ENCODE results near the gene IL4I1. TPM values are rescaled to one million over a fixed set of nuclear protein-coding genes. Genes with fewer than 3 reads are reported as not detected.

IL4I1 gene
- total RNA-seq, 1 donor from 2014 or later: 0.35 TPM

DNA sequence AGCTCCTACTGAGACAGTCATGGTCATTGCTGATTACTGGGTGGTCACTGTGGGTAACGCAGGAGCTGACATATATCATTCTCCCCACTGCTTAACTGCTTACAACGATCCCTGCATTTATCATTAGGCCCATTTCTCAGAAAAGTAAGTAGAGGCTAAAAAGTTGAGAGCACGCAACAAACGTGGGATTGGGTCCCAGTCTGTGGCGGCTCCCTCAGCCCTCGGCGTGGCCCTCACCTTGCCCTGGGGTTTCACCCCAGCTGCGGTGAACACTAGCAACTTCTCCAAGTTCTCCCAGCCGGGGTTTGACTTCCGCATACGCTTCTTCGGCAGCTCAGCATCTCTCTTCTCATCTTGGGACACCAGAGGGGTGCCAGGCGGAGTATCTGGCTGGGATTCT is 31.8 kb downstream of the IL4I1 start:
- no peak for DNase-seq (ENCODE audit: low read depth)

DNA sequence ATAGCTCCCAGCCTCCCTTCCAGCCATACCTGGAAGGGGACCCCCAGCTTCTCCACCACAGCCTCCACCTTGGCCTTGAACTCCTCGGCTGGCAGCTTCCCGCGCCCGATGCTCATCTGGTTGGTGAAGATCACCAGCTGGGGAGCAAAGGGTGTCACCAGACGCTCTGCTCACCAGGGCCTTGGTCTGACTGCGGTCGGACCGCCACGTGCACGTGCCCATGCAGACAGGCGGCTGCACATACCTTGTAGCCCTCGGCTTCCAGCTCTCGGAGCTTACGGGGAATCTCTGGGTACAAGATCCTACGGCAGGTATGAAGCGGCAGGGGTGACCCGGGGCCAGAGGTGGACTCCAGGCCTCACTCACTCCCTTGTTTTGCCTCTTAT is 32.8 kb downstream of the IL4I1 start:
- no peak for DNase-seq (ENCODE audit: low read depth)

DNA sequence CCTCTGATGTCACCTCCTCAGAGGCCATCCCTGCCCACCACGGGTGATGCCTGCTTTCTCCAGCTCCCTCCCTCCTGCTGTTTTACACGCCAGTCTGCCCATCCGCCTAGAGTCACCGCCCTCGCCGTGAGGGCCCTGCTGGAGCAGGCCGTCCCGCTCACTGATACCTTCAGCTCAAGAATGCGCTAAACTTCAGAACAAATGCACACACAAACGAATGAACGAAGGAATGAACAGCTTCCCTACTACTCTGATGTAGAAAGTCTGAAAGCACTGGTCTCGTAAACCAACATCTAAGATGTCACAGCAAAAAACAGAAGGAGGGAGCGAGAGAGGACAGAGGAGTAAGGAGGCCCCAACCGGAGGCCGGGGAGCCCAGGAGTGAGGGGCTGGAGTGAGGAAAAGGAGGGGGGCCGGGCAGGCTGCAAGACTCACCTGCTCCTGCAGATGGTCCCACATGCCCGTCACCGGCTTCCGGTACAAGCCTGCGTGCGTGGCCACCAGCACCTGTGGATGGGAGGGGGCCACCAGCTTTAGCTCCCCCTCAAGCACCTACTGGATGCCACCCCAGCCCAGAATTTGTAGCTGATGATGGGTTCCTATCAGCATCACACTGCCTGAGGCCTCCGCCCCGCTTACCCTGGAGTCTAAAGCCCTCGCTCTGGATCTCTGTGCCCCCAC is 33.3 kb downstream of the IL4I1 start:
- DNase-seq (ENCODE audit: low read depth): no peak

DNA sequence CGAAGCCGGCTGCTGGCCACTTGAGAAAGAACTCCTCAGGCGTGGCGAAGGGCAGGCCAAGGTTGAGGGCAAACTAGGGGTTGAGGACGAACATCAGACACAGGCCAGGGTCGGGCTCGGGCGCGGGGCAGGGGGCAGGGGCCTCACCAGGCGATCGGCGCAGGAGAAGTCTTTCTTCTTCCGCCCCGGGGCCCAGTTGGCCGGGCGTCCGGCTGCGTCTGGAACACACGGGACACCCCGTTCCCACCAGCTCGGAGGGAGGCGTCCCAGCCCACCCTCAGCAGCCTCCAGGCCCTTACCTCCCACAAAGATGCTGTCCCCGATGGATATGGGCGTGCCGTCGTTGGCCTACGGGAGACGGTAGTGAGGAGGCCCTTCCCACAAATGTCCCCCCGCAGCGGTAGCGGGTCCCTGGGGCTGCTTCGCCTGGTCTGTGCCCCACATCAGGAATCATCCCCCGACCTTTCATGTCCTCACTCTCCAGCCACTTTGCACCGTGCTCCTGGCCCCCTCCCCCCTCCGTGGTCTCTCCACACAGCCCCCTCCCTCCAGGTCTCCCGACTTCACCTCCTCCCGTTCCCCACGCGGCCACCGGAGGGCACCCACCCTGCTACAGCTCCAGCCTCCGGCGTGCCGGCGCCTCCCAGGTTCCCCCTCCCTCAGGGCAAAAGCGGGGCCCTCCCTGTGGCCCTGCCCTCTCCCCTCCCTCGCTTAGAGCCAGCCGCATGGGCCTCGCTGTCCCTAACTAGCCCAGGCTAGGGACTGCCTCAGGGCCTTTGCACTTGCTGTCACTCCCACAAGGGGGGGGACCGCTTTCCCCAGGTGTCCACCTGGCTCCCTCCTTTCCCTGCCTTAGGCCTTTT is 34.1 kb downstream of the IL4I1 start:
- DNase-seq (ENCODE audit: low read depth): no peak

DNA sequence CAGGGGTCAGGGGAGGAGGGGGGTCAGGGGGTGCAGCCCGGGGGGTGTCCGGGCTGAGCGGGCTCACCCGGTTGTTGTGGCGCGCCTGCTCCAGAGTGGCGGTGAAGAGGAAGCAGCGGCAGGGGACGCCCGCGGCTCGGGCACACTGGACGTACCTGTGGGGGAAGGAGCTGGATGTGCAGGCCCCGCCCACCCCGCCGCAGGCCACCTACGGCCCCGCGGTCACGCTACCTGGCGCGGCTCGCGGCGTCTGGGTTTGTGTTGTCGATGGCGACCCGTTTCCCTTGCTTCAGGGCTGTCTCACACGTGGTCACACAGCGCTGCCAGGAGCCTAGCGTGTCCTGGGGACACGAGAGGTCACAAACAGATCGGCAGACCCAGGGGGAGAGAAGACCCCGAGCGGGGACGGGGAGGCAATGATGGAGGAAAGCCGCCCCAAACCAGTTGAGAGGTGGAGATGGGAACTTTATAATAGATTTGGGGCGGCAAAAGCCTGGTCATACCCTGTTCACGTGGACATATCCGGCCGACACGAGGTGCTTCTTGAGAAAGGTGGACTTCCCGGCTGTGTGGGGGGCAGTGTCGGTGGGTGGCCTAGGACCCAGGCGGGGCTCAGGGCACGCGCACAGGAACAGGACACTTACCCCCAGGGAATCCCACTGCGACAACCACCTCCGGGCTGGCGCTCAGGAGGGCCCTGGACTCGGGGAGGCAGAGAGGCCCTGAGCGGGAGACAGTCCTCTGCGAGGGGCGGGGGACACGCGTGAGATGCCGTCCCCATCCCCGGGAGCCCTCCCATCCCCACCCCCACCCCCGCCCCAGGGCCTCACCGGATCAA is 34.9 kb downstream of the IL4I1 start:
- DNase-seq (ENCODE audit: low read depth): no peak

DNA sequence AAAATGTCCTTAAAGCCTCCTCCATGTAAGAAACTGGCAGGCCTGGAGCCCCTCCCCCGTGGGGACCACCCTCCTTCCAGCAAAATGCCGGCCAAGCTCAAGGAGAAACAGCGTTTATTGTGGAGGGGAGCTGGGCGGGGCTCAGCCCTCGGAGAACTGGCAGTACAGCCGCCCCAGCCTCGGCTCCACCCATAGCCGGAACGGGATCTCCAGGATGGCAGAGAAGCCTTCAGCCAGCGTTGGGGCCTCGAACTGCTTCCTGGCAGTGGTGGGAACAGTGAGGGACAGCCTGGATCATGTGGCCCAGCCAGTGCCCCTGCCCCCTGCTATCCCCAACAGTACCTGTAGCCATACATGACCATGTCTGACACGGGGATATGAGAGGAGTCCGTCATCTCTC is 35.6 kb downstream of the IL4I1 start:
- no peak for DNase-seq (ENCODE audit: low read depth)

DNA sequence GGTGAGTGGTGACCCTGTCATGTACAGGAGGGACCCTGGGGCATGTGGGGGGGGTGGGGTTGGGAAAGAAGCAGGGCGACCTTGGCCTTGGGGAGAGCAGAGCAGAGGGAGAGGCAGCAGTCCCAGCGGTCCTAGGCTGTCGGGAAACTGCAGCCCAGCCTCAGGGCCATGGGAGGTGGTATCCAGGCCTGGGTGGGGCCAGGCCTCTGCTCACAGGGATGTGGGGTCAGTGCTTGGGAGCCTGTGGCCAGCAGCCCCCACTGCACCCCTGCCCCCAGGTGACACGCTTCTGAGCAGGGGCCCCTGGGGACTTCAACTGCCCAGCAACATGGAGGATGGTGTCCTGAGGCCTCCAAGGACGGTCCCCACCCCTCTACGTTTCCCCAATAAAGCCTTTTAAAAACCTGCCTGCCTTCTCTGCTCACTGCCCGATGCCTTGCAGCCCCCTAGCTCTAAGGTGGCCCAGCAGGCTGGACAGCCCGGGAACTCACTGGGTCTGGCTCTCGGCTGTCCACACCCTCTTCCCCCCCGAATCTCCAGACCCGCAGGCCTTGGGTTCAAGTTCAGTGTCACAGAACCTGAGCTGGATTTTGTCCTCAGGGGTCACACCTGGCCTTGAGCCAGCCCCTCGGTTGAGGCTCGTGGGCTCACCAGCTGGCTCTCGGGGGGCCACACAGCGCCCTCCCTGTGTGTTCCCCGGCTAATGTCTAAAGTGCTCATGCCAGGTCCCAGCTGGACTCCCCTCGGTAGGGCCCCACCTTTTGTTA is 36.2 kb downstream of the IL4I1 start:
- DNase-seq (ENCODE audit: low read depth): no peak

- no peak for DNase-seq (ENCODE audit: low read depth)
Measured at GRCh38 chr19:49859682-49860335, 36.9 kb downstream of the IL4I1 start.

- DNase-seq (ENCODE audit: low read depth): peak; percentile 72
Measured at GRCh38 chr19:49858088-49858985, 38.4 kb downstream of the IL4I1 start.

- DNase-seq (ENCODE audit: low read depth): no peak
Measured at GRCh38 chr19:49857838-49858087, 38.9 kb downstream of the IL4I1 start.

DNA sequence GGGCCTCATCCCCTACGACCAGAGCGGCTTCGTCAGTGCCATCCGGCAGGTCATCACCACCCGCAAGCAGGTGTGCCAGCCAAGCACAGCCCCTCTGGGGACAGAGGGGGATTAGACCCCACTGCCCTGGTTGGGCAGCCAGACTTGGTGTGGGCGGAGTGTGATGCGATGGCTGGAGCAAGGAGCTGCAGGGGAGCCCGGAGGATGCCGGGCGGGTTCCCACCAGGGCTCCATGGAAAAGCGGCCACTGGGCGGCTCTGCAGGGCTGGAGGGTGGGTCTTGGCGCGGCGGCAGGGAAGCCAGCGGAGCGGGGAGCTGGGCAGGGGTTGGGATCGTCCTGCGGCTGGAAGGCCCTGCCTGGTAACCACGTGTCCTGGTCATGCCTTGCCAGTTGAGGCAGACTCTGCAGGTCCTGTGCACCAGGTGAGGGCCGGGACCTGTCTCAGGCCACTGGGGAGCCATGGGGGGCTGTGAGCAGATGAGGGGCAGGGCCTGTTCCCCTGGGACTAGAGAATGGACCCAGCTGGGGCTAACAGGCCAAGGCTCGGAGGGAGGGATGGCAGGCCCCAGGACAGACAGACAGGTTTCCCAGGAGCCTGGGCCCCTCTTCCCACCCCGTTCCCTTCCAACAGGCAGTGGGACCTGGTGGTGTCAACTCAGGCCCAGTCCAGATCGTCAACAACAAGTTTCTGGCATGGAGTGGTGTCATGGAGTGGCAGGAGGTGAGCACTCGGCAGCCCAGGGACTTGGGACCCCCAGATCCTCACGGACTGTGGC is 39.4 kb downstream of the IL4I1 start:
- no peak for DNase-seq (ENCODE audit: low read depth)

DNA sequence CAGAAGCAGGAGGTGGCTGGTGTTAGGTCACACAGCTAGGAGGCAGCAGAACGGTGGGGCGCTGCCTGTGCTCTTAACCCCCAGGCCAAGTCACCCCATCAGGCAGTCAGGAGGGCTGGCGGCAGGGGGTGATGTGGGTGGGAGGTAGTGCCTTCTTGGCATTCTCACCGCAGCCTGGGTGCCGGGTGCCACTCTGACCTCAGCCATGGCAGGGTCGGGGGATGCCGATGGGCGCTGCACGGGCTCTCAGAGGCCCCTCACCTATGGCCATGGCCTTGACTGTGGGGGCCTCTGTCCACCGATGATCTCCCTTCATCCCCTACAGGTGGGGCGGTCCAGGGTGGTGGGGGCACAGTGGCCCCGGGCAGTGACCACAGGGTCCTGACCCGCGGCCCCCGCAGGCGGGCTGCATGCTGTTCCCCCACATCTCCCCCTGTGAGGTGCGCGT is 40.1 kb downstream of the IL4I1 start:
- no peak for DNase-seq (ENCODE audit: low read depth)

DNA sequence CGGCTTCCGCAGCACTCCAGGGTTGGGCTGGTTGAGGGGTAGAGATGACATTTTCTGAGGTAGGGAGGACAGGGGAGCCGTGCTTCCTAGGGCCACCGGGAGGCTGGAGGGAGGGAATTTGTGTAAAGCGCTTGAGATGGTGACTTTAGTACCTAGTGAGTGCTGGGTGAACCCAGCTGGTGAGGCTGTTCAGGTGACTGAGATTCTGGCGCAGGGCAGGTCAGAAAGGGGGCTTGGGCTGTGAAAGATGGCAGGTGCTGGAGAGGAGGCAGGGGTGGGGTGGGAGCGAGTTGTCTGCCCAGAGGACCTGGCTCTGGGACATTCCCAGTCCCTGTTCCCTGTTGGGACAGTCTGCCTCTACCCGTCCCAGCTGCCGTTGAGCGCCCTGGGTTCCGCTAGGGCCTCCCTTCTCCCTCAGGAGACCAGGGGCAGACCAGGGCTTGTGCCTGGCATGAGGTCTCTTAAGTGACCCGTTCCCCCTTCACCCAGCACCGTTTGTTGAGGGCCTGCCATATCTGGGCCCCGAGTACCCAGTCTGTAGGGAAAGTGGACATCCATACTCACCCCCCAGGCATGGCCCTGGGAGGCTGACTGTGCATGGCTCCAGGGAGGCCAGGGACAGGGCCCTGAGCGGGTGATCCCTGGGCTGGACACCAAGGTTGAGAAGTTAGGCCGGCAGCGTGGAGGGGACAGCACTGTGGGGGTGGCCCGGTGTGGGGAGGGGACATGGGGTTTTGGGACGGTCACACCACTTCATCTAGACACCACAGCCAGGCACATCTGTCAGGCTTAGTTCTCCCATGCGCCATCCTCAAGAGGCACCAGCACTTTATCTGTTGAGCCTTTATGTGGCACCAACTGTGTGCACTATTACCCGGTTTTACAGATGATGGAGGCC is 40.8 kb downstream of the IL4I1 start:
- DNase-seq (ENCODE audit: low read depth): no peak

DNA sequence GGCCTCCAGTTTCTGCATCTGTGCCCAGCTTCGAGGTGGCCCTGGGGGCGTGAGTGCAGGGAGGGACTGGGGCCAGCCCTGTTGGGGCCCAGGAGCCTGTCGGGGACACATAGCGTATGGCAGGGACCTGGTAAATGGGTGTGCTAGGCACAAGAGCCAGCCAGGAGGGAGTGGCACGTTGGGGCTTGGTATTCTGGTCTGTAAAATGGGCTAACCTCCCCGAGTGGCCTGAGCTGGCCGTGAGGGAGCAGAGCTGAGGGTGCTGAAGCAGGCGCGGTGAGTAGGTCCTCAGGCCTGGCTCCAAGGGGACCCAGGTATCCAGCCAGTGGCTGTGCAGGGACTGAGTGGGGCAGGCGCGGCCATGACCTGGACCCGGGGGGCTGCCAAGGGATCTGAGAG is 41.4 kb downstream of the IL4I1 start:
- no peak for DNase-seq (ENCODE audit: low read depth)

DNA sequence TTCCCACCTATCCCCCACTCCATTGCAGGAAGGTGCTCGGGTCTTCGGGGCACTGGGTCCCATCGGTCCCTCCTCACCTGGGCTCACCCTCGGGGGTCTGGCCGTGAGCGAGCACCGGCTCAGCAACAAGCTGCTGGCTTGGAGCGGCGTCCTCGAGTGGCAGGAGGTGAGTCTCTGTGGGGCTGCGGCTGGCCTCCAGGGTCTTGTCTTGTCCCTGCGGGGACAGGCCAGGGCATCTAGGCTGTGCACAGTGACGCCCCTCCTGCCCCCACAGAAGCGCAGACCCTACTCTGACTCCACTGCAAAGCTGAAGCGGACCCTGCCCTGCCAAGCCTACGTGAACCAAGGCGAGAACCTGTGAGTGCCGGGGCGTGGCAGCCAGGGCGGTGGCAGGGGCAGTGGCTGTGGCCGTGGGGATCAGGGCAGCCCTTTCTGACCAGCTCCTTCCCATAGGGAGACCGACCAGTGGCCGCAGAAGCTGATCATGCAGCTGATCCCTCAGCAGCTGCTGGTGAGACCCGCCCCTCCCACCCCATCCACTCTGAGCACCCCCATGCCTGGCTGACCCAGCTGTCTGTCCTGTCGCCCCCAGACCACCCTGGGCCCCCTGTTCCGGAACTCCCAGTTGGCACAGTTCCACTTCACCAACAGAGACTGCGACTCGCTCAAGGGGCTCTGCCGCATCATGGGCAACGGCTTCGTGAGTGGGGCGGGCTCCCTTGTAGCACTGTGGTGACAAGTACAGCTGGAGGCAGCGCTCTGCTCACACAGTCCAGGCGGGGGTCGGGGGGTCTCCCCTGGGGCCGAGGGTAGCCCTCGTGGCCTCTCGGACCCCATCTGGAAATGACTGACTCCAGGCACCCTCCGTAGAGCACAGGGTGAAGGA is 42.1 kb downstream of the IL4I1 start:
- DNase-seq (ENCODE audit: low read depth): no peak

GRCh38 chr19:49853852-49854377 is 42.8 kb downstream of the IL4I1 start:
- no peak for DNase-seq (ENCODE audit: low read depth)

Data from myocyte (in vitro differentiated cells).